ENCODE measurements around the gene DMD.

- no peak for TF ChIP-seq CTCF (IDR thresholded peaks at IDR 0.05)
- TF ChIP-seq EZH2 (IDR thresholded peaks at IDR 0.05), result no peak
- TF ChIP-seq EZH2phosphoT487 (IDR thresholded peaks at IDR 0.05), result no peak
Observed at GRCh38 chrX:31092476-31092875, 2118.9 kb downstream of the DMD start.

All from neural progenitor cell (in vitro differentiated cells).